ENCODE data around the gene FHAD1. TPM values are rescaled to one million over a fixed set of nuclear protein-coding genes. Genes with fewer than 3 reads are reported as not detected.

The FHAD1 gene
- total RNA-seq, 4 donors from 2014 or later = 0.95 to 1.7 TPM; not detected in 2

- no peaks in the 10 kb centered on the region for H3K9me3 ChIP-seq
- H3K27ac ChIP-seq = peak overlapping the region in 1 of 4 donors; percentile 32
- no peak overlapping the region for H3K4me3 ChIP-seq
- no peaks in the 10 kb centered on the region for H3K27me3 ChIP-seq
- H3K36me3 ChIP-seq = no peaks in the 10 kb centered on the region
- H3K4me1 ChIP-seq = peaks cover 0 to 37% (median 0%) of the 10 kb centered on the region in 4 donors
- TF ChIP-seq POLR2A (IDR thresholded peaks at IDR 0.05) = no peak
- TF ChIP-seq, protein P1, sequence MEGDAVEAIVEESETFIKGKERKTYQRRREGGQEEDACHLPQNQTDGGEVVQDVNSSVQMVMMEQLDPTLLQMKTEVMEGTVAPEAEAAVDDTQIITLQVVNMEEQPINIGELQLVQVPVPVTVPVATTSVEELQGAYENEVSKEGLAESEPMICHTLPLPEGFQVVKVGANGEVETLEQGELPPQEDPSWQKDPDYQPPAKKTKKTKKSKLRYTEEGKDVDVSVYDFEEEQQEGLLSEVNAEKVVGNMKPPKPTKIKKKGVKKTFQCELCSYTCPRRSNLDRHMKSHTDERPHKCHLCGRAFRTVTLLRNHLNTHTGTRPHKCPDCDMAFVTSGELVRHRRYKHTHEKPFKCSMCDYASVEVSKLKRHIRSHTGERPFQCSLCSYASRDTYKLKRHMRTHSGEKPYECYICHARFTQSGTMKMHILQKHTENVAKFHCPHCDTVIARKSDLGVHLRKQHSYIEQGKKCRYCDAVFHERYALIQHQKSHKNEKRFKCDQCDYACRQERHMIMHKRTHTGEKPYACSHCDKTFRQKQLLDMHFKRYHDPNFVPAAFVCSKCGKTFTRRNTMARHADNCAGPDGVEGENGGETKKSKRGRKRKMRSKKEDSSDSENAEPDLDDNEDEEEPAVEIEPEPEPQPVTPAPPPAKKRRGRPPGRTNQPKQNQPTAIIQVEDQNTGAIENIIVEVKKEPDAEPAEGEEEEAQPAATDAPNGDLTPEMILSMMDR (IDR thresholded peaks at IDR 0.05) = no peak
- no peak for DNase-seq
These were observed 94.2 kb downstream of the FHAD1 start for GRCh38 chr1:15341228-15341627.

GRCh38 chr1:15341634-15342407 is 94.8 kb downstream of the FHAD1 start:
- H3K27me3 ChIP-seq = no peaks in the 10 kb centered on the region
- no peaks in the 10 kb centered on the region for H3K36me3 ChIP-seq
- no peak for DNase-seq
- peaks cover 0 to 41% (median 0%) of the 10 kb centered on the region in 4 donors for H3K4me1 ChIP-seq
- no peak for TF ChIP-seq POLR2A (IDR thresholded peaks at IDR 0.05)
- TF ChIP-seq, protein P1 (IDR thresholded peaks at IDR 0.05) = no peak
- H3K4me3 ChIP-seq = no peak overlapping the region
- H3K9me3 ChIP-seq = no peaks in the 10 kb centered on the region
- H3K27ac ChIP-seq = peak overlapping the region in 2 of 4 donors; percentile 14 to 32

- Histone ChIP-seq H3K4me1 (peaks cover 0 to 35% (median 0%) of the 10 kb centered on the region in 4 donors), H3K27me3 (no peaks in the 10 kb centered on the region), H3K4me3 (no peak overlapping the region), H3K27ac (peak overlapping the region in 2 of 4 donors; percentile 14 to 32), H3K36me3 (no peaks in the 10 kb centered on the region), H3K9me3 (no peaks in the 10 kb centered on the region)
- TF ChIP-seq, protein P1 (IDR thresholded peaks at IDR 0.05) = no peak
- no peak for TF ChIP-seq POLR2A (IDR thresholded peaks at IDR 0.05)
- DNase-seq = no peak
These were observed 95.5 kb downstream of the FHAD1 start for GRCh38 chr1:15342408-15342967.

DNA sequence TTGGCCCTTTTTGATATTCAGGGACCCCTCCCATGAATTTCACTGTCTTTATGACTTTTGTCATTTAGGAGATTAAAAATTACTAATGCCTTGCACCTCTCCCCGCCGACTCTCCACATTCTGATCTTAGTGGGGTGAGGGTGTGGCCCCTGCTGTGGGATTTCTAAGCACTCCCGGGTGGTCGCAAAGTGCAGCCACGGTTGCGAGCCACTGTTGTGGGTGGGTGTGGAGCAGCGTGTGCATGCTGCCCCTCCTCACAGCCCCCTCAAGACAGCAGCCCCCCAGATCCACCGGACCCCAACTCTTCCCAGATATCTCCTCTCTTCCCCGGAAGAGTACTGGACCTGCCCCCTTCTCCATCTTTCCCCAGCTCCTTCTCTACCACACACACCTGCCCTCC is 96.1 kb downstream of the FHAD1 start:
- TF ChIP-seq POLR2A (IDR thresholded peaks at IDR 0.05) = no peak
- TF ChIP-seq, protein P1 (IDR thresholded peaks at IDR 0.05) = no peak
- H3K36me3 ChIP-seq = no peaks in the 10 kb centered on the region
- no peaks in the 10 kb centered on the region for H3K27me3 ChIP-seq
- peaks cover 0 to 30% (median 0%) of the 10 kb centered on the region in 4 donors for H3K4me1 ChIP-seq
- H3K9me3 ChIP-seq = no peaks in the 10 kb centered on the region
- no peak for DNase-seq
- no peak overlapping the region for H3K4me3 ChIP-seq
- H3K27ac ChIP-seq = no peak overlapping the region

GRCh38 chr1:15343729-15344128 is 96.7 kb downstream of the FHAD1 start:
- H3K36me3 ChIP-seq = no peaks in the 10 kb centered on the region
- H3K4me3 ChIP-seq = no peak overlapping the region
- DNase-seq = no peak
- no peak overlapping the region for H3K27ac ChIP-seq
- no peaks in the 10 kb centered on the region for H3K9me3 ChIP-seq
- TF ChIP-seq, protein P1 (IDR thresholded peaks at IDR 0.05) = no peak
- no peak for TF ChIP-seq POLR2A (IDR thresholded peaks at IDR 0.05)
- peaks cover 0 to 27% (median 0%) of the 10 kb centered on the region in 4 donors for H3K4me1 ChIP-seq
- no peaks in the 10 kb centered on the region for H3K27me3 ChIP-seq

Measured in Peyer's patch (tissue), 4 donors.